GM23338 (cell line): ENCODE measurements around the gene PROCA1. TPM values are rescaled to one million over a fixed set of nuclear protein-coding genes. Genes with fewer than 3 reads are reported as not detected.
A peak's percentile ranks its signal among the peaks of the same experiment; 100 is the strongest.

Experiments used
- ATAC-seq: fragments of 200-7000 bp; cut with Tn5 transposase; 3 replicates; pipeline ENCODE4 v1.9.1; 2020
- DNase-seq: peaks from one replicate; pipeline ENCODE4 v3.0.0-alpha.2; 2015; ENCODE audit warnings: low spot score
- H2AFZ ChIP-seq: fragments of 200-600 bp; sonication (generic); 2 replicates; pipeline ENCODE4 v1.8.0; 2016; ENCODE audit warnings: antibody characterized with exemption, mild to moderate bottlenecking, moderate library complexity
- H3F3A ChIP-seq: fragments of 200-600 bp; sonication (generic); replicated peaks from 2 replicates; pipeline ENCODE4 v1.8.0; 2017; ENCODE audit warnings: antibody characterized with exemption, mixed run types, low read depth
- H3K27ac ChIP-seq: fragments of 200-600 bp; sonication (generic); 2 replicates; pipeline ENCODE4 v1.6.1; 2016; ENCODE audit warnings: low read depth
- H3K27me3 ChIP-seq: fragments of 200-600 bp; sonication (generic); 2 replicates; pipeline ENCODE4 v1.8.0; 2016; ENCODE audit warnings: mild to moderate bottlenecking, mixed run types, moderate library complexity; ENCODE audit not compliant: insufficient read depth
- H3K36me3 ChIP-seq: fragments of 200-600 bp; sonication (generic); 2 replicates; pipeline ENCODE4 v1.8.0; 2016; ENCODE audit warnings: mild to moderate bottlenecking; ENCODE audit not compliant: insufficient read depth
- H3K4me1 ChIP-seq: fragments of 200-600 bp; sonication (generic); 2 replicates; pipeline ENCODE4 v1.8.0; 2016; ENCODE audit warnings: mild to moderate bottlenecking, moderate library complexity; ENCODE audit not compliant: insufficient read depth
- H3K4me2 ChIP-seq: fragments of 200-600 bp; sonication (generic); 2 replicates; pipeline ENCODE4 v1.7.1; 2017; ENCODE audit warnings: mixed run types
- H3K4me3 ChIP-seq: fragments of 200-600 bp; sonication (generic); 2 replicates; pipeline ENCODE4 v1.6.1; 2016; ENCODE audit warnings: mixed run types
- H3K79me2 ChIP-seq: fragments of 200-600 bp; sonication (generic); replicated peaks from 2 replicates; pipeline ENCODE4 v1.8.0; 2017; ENCODE audit warnings: mild to moderate bottlenecking; ENCODE audit not compliant: insufficient read depth
- H3K9me2 ChIP-seq: fragments of 200-600 bp; sonication (generic); 2 replicates; pipeline ENCODE4 v1.8.0; 2017; ENCODE audit not compliant: insufficient read depth
- H4K20me1 ChIP-seq: fragments of 200-600 bp; sonication (generic); replicated peaks from 2 replicates; pipeline ENCODE4 v1.8.0; 2017; ENCODE audit warnings: mild to moderate bottlenecking; ENCODE audit not compliant: insufficient read depth
- H3K27ac Mint-ChIP-seq: 2 replicates; pipeline ENCODE4 v1.8.0; 2020; ENCODE audit warnings: inconsistent platforms, mild to moderate bottlenecking, moderate library complexity, mixed read lengths
- H3K27me3 Mint-ChIP-seq: 3 replicates; pipeline ENCODE4 v1.8.0; 2022; ENCODE audit warnings: low read depth, mild to moderate bottlenecking, moderate library complexity, mixed read lengths, inconsistent platforms; ENCODE audit not compliant: insufficient read depth, poor library complexity
- H3K36me3 Mint-ChIP-seq: 3 replicates; pipeline ENCODE4 v1.8.0; 2021; ENCODE audit warnings: low read depth, mild to moderate bottlenecking, inconsistent platforms, moderate library complexity, mixed read lengths
- H3K4me1 Mint-ChIP-seq: 3 replicates; pipeline ENCODE4 v1.8.0; 2020; ENCODE audit warnings: mild to moderate bottlenecking, inconsistent platforms, mixed read lengths
- H3K4me3 Mint-ChIP-seq: 3 replicates; pipeline ENCODE4 v1.8.0; 2021; ENCODE audit warnings: moderate library complexity, mild to moderate bottlenecking, inconsistent platforms, mixed read lengths
- H3K9me3 Mint-ChIP-seq: 3 replicates; pipeline ENCODE4 v1.8.0; 2020; ENCODE audit warnings: moderate library complexity, mild to moderate bottlenecking, inconsistent platforms, mixed read lengths
- CREB1 ChIP-seq: fragments of 250-450 bp; sonication (Bioruptor Pico); IDR thresholded peaks from 2 replicates; pipeline ENCODE4 v1.5.0; 2020; ENCODE audit warnings: low read depth, mild to moderate bottlenecking, moderate library complexity
- CTCF ChIP-seq, 2 experiments: fragments of 200-600 bp in 1 of 2; sonication (generic) in 1 of 2; conservative IDR thresholded peaks; 2 replicates each; pipeline versions ENCODE4 v1.5.1 to v1.6.1; 2016 to 2017; ENCODE audit warnings: antibody characterized with exemption in 2 of 2, low read depth in 2 of 2, mild to moderate bottlenecking in 2 of 2, moderate library complexity in 1 of 2
- ETS1 ChIP-seq: IDR thresholded peaks from 2 replicates; pipeline ENCODE4 v1.6.1; 2016; ENCODE audit warnings: antibody characterized with exemption
- EZH2 ChIP-seq: fragments of 200-600 bp; sonication (generic); IDR thresholded peaks from one replicate; pipeline ENCODE4 v1.8.0; 2017; ENCODE audit warnings: antibody characterized with exemption, mild to moderate bottlenecking, low read depth; ENCODE audit not compliant: unreplicated experiment
- EZH2phosphoT487 ChIP-seq: fragments of 200-600 bp; sonication (generic); IDR thresholded peaks from one replicate; pipeline ENCODE4 v1.8.1; 2018; ENCODE audit warnings: antibody characterized with exemption; ENCODE audit not compliant: unreplicated experiment
- JUNB ChIP-seq: IDR thresholded peaks from one replicate; pipeline ENCODE4 v1.6.1; 2016; ENCODE audit warnings: antibody characterized with exemption; ENCODE audit not compliant: unreplicated experiment
- NANOG ChIP-seq: IDR thresholded peaks from 2 replicates; pipeline ENCODE4 v1.6.1; 2016; ENCODE audit warnings: antibody characterized with exemption, borderline replicate concordance
- POLR2AphosphoS5 ChIP-seq: IDR thresholded peaks from 2 replicates; pipeline ENCODE4 v1.6.1; 2016; ENCODE audit warnings: antibody characterized with exemption, low read depth
- REST ChIP-seq: IDR thresholded peaks from one replicate; pipeline ENCODE4 v1.6.1; 2018; ENCODE audit warnings: antibody characterized with exemption; ENCODE audit not compliant: unreplicated experiment
- STAT1 ChIP-seq: IDR thresholded peaks from one replicate; pipeline ENCODE4 v1.6.1; 2016; ENCODE audit warnings: antibody characterized with exemption; ENCODE audit not compliant: unreplicated experiment
- ZNF114 ChIP-seq: fragments of 250-450 bp; sonication (Bioruptor Pico); IDR thresholded peaks from 2 replicates; pipeline ENCODE4 v1.5.0; 2020; ENCODE audit warnings: mild to moderate bottlenecking, moderate library complexity
- ZNF331 ChIP-seq: fragments of 250-450 bp; sonication (Bioruptor Pico); IDR thresholded peaks from 2 replicates; pipeline ENCODE4 v1.5.0; 2020; ENCODE audit warnings: low read depth, mild to moderate bottlenecking, moderate library complexity
- ZNF462 ChIP-seq: fragments of 250-450 bp; sonication (Bioruptor Pico); IDR thresholded peaks from 2 replicates; pipeline ENCODE4 v1.5.0; 2020; ENCODE audit warnings: mild to moderate bottlenecking, moderate library complexity
- polyA plus RNA-seq: library from polyadenylated mRNA; unstranded; fragments of >200 nt; fragmentation: Nextera tagmentation; extraction: Ambion mirVana; gene quantifications from 2 replicates; pipeline ENCODE4 v1.2.1, GENCODE V29; 2016
- total RNA-seq: library from RNA; depleted of rRNA; stranded (reverse); fragments of >200 nt; shearing (Covaris generic); gene quantifications from 2 replicates; pipeline ENCODE4 v1.2.3, GENCODE V29; 2014

Gene PROCA1
- total and polyA plus RNA-seq, 2 experiments from 2014 or later: 11.3 to 14.4 TPM

- H3K36me3 ChIP-seq: peaks cover 34% of the 10 kb centered on the region
- no peaks in the 10 kb centered on the region for H3K9me2 ChIP-seq
- TF ChIP-seq EZH2: no peak
- no peak for TF ChIP-seq NANOG
- TF ChIP-seq REST: no peak
- no peak for TF ChIP-seq CREB1 (CRISPR knock-in tag)
- no peak for TF ChIP-seq POLR2AphosphoS5
- TF ChIP-seq ZNF462 (CRISPR knock-in tag): no peak
- no peak for TF ChIP-seq ZNF114 (CRISPR knock-in tag)
- TF ChIP-seq ZNF331 (CRISPR knock-in tag): no peak
- no peak for TF ChIP-seq EZH2phosphoT487
- TF ChIP-seq CTCF (conservative IDR thresholded peaks at IDR 0.05; ENCODE audit: low read depth in 2 of 2): no peak
- no peak for TF ChIP-seq STAT1
- no peak for TF ChIP-seq ETS1
- TF ChIP-seq JUNB: no peak
- H3K9me3 Mint-ChIP-seq: no peaks in the 10 kb centered on the region
- H3K36me3 Mint-ChIP-seq: peaks cover 80% of the 10 kb centered on the region
- peaks cover 55% of the 10 kb centered on the region for H3K27me3 Mint-ChIP-seq
- peaks cover 73% of the 10 kb centered on the region for H3F3A ChIP-seq
- H3K4me2 ChIP-seq: no peak overlapping the region
- ATAC-seq: no peak
- no peaks in the 10 kb centered on the region for H3K27me3 ChIP-seq
- H3K4me1 Mint-ChIP-seq: peaks cover 40% of the 10 kb centered on the region
- H4K20me1 ChIP-seq: peaks cover 23% of the 10 kb centered on the region
- no peak for DNase-seq
- H3K4me3 Mint-ChIP-seq: no peak overlapping the region
- H3K79me2 ChIP-seq: peaks cover 32% of the 10 kb centered on the region
- H3K4me1 ChIP-seq: peaks cover 28% of the 10 kb centered on the region
- no peak overlapping the region for H3K4me3 ChIP-seq
- H2AFZ ChIP-seq: no peak overlapping the region
- H3K27ac Mint-ChIP-seq: 0 out of 2 replicates have a peak overlapping the region, but pooled peaks have one; percentile 83
- peak overlapping the region; percentile 99 for H3K27ac ChIP-seq
Observed at GRCh38 chr17:28748852-28749515, 37.3 kb upstream of the PROCA1 start.
